SIG-M5 (cell line): ENCODE measurements around the gene CTSO.
"Not testable (repeated sequence)": the region's sequence is repeated elsewhere in the genome, so short reads cannot be mapped to it uniquely, and the experiment has no call there.

ENCODE experiments used
- DNase-seq: peaks from one replicate; lab custom pipeline; 2025; lab: John Stamatoyannopoulos, UW

CTSO gene

GRCh38 chr4:155954939-155955338 is 1.3 kb upstream of the CTSO start:
- DNase-seq = no peak

DNA sequence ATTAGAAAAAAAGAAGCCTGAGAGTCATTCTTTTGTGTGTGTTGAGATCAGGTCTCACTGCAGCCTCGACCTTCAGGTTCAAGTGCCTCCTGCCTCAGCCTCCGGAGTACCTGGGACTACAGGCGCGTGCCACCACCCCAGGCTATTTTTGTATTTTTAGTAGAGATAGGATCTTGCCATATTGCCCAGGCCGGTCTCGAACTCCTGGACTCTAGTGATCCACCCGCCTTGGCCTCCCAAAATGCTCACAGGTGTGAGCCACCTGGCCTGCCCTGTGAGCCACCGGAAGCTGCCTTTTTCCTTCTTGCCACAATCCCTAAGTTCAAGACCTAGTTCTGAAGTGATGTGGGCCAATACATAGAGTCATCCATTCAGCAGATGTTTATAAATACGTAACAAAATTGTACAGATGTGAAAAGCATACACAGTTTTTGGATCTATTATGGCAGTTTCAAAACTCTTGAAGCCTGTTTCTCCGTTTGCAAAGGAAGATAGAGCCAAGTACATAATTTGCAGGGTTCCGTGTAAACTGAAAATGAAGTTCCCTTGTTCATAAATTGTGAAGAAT is 536 bp upstream of the CTSO start:
- DNase-seq = no peak

GRCh38 chr4:155952501-155952901 is 1.2 kb downstream of the CTSO start:
- DNase-seq = no peak

DNA sequence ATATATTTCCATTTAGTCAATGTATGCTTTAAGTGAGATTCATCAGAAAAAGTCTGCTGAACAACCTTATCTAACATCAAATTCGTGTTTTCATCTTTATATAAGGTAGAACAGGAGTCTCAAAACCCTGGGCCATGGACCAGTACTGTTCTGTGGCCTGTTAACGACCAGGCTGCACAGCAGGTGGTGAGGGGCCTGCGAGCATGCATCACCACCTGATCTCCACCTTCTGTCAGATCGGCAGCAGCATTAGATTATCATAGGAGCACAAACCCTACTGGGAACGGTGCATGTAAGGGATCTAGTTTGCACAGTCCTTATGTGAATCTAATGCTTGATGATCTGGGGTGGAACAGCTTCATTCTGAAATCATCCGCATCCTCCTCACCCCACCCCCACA is 3.2 kb downstream of the CTSO start:
- DNase-seq = no peak

DNA sequence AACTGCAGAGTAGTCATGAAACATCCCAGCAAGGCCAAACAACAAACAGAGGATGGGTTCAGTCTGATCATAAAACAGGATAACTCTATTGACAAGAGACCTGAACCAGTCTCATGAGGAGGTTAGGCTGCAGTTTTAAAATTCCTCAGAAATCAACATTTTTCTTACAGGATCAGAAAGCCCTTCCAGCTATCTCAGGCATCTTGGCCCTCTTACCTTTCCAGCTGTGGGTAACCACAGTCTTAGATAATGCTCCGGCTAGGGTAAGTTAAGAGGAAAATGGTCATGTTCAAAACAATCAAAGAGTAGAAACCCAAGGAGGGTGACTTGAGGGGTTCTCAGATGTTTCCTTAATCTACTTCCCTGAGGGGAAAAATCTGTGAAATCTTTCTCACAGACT is 5.1 kb downstream of the CTSO start:
- no peak for DNase-seq

- DNase-seq = no peak
These were observed 7.2 kb downstream of the CTSO start for GRCh38 chr4:155946486-155946885.

DNA sequence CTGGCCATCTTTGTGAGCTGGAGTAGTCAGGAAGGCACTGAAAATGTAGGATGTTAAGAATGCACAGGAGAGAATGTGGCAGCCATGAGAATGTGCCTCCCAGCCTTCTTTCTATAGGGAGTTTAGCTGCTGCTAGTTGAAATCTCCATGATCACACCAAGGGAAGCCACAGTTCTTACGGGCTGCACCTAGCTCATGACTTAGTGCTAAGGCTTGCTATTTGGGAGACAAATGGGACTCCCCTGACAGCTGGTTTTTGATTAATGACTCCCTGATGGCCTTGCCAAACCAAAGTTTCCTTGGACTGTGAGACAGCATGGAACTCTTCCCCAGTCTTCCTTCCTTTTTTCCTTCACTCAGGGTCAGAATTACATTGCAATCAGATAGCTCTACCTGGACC is 9.2 kb downstream of the CTSO start:
- DNase-seq = no peak

DNA sequence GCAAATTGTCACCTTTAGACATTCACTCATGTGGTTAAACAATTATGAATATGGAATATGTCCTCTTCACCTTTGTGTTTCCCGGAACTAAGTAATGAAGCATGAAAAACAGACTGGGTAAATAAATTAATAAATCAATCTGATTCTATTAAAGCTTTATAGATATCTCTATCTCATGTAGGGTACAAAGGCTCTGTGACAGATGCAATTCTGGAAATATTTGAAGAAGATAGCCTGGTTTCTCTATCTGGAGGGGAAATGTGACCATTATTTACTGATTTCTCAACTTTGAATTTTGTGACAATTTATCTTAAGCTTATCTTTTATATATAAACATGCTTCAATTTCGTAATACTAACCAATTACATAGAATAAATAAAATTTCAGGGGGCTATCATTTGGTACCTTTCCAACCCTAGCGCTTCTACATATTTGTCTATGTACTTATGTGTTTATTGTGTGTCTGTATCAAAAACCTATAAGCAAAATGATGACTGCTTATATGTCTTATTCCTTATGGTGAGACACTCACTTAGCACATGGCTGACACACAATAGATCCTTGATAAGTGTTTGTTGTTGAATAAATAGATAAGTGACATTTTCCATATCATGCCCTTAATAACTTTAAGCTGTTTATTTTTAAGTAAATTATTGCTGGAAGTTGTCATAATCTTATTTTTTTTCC is 9.9 kb downstream of the CTSO start:
- DNase-seq = no peak

- DNase-seq = no peak
These were observed 11.8 kb downstream of the CTSO start for GRCh38 chr4:155941820-155942219.

GRCh38 chr4:155941085-155941790 is 12.4 kb downstream of the CTSO start:
- DNase-seq = no peak

DNA sequence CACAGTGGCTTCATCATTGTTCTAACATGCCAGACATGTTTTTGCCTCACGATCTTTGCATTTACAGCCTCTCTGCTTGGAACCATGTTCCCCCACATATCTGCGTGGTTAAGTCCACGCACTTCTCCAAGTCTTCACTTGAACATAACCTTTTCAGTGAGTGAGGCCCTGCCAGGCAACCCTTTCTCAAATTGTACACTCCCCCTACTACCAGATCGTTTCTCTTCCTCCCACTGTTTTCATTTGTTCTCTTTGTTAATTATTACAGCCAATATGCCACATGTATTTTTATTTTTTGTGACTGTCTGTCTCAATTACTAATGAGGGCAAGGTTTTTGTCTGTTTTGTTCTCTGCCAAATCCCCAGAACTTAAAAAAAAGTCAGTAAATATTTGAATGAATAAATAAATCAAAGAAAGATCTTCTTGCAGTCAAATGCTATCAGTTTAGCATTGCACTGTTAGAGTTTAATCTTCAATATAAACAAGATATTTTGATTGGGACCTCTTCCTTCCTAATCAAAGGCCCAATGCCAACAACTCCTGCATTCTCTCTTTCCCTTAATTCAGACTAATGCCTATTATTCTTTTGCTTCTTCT is 18.2 kb downstream of the CTSO start:
- DNase-seq = no peak

- DNase-seq = not testable (repeated sequence)
These were observed 19.0 kb downstream of the CTSO start for GRCh38 chr4:155934634-155935033.

DNA sequence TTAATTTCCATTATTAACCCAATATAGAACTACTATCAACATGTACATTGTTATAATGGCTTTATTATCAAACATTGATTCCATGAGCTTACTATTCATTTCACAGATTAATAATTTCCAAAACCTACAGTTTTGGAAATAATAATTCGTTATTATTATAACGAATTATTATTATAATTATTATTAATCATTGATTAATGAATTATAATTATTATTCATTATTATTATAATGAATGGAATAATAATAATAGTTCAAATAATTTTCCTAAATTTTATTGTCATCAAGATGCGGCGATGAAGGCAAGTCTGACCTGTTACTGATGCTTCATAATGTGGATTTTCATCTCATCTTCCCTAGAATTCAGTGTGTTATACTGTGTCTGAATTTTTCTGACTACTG is 22.0 kb downstream of the CTSO start:
- DNase-seq = no peak

- DNase-seq = no peak
These were observed 23.3 kb downstream of the CTSO start for GRCh38 chr4:155930330-155930729.

DNA sequence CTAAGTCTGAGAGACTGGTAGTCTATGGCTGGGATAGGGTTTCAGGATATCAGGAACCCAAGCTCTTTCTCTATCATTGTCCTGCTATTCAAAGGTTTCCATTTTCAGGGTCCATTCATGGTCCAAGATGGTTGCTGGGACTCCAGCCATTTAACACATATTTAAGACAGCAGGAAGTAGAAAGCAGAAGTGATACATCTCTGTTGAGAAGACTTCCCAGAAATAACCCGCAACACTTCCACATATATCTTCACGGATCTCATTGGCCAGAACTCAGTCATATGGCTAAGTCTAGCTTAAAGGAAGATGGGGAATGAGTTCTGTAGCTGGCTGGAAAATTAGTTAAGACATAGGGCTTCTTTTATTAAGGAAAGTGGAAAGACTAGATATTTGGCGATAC is 23.8 kb downstream of the CTSO start:
- DNase-seq = no peak

DNA sequence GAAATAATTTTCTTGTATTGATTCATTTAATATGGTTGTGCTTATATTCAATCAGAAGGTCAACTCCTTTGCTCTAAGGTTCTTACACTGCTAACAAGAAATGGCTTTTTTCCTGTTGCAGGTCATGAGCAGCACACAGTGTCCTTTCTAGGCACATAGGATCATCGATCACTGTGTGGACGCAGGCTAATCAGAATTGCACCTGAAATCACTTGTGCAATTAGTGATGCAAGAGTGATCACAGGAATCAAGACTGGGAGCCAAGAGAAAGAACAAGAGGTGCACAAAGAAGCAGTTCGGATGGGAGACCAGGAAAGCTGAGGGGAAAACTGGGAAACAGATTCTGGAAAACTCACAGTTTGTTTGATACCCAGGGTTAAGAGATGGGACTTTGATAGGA is 29.0 kb downstream of the CTSO start:
- DNase-seq = no peak

DNA sequence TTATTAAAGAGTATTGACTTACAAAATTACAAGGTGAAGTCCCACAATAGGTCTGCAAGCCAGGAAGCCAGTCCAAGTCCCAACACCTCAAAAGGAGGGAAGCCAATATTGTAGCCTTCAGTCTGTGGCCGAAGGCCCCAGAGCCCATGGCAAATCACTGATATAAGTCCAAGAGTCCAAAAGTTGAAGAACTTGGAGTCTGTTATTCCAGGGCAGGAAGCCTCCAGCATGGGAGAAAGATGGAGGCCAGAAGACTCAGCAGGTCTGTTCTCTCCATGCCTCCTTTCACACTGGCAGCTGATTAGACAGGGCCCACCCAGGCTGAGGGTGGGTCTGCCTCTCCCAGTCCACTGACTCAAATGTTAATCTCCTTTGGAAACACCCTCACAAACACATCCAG is 32.1 kb downstream of the CTSO start:
- no peak for DNase-seq

DNA sequence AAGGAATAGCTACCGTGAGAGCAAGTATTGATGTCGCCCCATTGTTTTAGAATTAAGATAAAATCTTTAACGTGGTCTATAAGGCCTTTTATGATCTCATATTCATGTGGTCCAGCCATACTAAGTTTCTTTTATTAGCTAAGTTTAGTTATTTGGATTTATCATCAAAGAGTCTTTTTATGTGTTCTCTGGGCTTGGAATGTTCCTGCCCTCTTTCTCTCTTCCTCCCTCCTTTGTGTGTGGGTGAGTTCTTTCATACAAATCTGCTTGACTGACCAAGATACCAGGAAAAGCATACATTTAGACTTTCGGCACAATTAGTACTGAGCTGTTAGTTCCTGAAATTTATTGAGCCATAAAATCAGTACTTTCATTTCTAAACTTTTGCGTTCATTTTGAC is 38.9 kb downstream of the CTSO start:
- no peak for DNase-seq

- no peak for DNase-seq
These were observed 41.8 kb downstream of the CTSO start for GRCh38 chr4:155911905-155912304.

- no peak for DNase-seq
These were observed 43.9 kb downstream of the CTSO start for GRCh38 chr4:155909615-155910226.

DNA sequence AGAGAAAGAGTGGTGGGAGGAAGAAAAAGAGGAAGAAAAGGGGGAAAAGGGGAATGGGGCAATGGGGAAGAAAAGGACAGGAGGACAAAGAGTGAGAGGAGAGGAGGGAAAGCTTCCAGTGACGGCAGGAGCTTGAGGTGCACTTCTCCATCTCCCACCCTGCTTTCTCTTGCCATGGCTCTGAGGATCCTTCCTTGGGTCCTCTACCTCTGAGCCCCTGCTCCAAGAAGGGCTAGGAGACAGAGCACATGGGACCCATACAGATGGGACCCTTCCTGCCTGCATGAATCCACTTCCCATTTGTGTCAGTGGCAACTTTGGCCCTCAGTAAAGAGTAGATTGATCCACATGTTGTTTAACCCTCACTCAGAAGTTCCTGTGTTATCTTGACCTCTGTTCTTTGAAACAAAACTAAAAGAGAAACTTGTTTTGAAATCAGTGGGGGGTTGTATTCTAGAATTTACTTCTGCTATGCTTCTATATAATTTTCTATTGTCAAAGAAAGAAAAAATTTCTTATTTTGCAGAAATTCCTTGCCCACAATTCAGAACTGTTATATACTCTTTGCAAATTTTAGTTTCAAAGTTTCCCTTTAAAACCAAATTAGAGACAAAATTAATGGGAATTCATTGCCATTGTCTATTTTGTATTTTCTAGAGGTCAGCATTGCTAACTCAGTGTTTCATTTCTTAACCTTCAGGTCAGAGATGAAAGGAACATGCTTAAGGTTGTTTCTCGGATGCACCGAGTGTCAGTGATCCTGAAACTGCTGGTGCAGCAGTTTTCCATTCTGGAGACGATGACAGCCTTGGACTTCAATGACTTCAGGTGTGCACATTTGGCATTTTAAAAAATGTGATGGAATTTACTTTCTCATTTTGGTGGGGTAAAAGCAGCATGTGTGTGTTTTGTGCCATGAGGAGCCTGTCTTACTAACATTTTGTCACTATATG is 45.2 kb downstream of the CTSO start:
- DNase-seq = no peak

DNA sequence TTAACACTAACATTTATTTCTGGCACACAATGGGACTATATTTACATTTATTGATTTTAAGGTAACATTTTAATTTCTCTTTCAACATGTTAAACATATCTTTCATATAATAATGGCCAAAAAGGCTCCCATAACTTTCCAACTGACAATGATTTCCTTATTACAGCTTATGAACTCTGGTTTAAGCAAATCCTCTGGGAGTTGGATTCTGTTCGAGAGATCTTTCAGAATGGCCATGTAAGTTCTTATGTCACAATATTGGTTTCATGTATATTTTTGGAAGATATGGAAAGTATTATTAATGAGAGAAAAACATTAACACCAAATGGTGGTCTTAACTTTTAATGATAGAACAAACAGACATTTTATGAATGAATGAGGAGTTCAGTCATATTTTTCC is 46.1 kb downstream of the CTSO start:
- DNase-seq = no peak
